ENCODE results near the gene RIMBP3B.
"Not testable (repeated sequence)": the region's sequence is repeated elsewhere in the genome, so short reads cannot be mapped to it uniquely, and the experiment has no call there.

The RIMBP3B gene

GRCh38 chr22:21383701-21384467, at the start of gene RIMBP3B:
RIMBP3B (plus strand) TSS chr22:21383751; CDS start chr22:21383859, 108 bp downstream.
- DNase-seq = not testable (repeated sequence)

DNA sequence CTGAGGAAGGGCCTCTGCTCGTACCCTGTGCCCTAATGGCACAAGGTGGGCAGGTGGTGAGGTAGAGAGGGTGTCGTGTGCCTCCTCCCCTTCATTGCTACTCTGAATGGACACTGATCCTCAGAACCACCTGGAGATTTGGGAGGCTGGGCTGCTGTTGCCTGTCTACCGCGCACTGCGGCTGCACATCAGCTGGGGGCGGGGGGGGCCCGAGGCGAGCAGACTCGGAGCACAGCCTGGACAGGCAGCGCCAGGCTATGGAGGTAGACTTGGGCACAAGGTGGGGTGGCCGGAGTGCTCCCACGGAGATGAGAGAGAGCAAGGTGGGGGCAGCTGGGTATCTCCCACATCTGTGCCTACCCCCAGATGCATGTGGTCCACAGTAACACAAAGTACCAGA, 26.0 kb upstream of the RIMBP3B start:
- not testable (repeated sequence) for DNase-seq

GRCh38 chr22:21360525-21360924, 23.0 kb upstream of the RIMBP3B start:
- not testable (repeated sequence) for DNase-seq

DNA sequence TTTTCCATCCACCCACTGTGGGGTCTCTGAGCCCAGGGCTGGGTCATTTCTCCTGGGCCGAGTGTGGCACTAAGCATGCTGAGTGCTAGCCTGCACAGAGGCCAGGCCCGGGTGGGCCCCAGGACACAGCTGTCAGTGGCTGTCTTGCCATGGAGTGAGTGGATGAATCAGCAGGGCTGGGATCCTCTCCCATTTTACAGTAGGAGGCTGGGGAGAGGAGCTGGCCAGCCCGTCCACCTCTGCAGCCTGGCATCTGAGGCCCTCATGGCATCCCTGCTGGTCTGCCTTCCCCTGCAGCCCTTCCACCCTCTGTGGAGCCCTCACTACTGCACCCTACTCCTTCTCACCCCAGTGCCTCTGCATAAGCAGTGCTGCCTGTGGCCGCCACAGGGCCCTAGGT, 21.1 kb upstream of the RIMBP3B start:
- DNase-seq = not testable (repeated sequence)

GRCh38 chr22:21363061-21363460, 20.5 kb upstream of the RIMBP3B start:
- DNase-seq = not testable (repeated sequence)

- DNase-seq = not testable (repeated sequence)
These were observed 19.7 kb upstream of the RIMBP3B start for GRCh38 chr22:21363803-21364202.

- not testable (repeated sequence) for DNase-seq
These were observed 19.2 kb upstream of the RIMBP3B start for GRCh38 chr22:21364362-21364761.

DNA sequence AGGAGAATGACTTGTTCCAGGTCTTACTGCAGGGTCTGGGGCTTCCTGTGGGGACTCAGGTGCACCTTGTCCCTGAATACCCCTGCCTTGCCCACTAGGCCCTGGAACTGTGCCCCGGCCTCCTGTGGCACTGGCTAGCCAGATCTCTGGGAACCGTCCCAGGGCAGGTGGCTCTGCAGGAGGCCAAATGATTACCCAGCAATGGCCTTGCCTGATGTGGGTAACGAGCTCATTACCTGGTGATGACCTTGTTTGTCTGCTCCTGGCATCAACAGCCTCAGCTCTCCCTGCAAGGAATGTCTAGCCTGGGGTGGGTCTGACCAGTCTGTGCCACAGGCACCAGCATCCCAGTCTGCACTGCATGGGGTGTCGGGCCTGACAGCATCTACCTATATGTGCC, 18.2 kb upstream of the RIMBP3B start:
- DNase-seq = not testable (repeated sequence)

GRCh38 chr22:21368603-21369310, 14.8 kb upstream of the RIMBP3B start:
- not testable (repeated sequence) for DNase-seq

DNA sequence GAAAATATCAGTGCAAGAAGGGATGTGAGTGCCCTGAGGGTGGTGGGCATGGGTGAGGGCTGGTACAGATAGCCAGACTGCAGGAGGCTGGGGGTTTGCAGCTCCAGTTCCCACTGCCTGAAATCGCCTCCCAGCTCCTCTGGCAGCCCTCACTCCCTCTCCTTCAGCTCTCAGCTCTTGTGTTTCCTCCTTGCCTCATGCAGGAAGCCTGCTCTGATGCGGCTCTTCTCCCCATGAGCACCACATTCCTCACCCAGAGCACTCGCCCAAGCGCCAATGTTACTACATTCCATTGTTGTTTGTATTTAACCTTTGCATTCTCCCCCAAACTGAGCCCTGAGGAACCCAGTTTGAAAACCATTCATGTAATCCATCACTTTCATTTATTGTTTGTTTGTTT, 7.7 kb upstream of the RIMBP3B start:
- not testable (repeated sequence) for DNase-seq

GRCh38 chr22:21384468-21385357, 1.2 kb downstream of the RIMBP3B start:
- DNase-seq = not testable (repeated sequence)

GRCh38 chr22:21389480-21389879, 5.9 kb downstream of the RIMBP3B start:
- not testable (repeated sequence) for DNase-seq

DNA sequence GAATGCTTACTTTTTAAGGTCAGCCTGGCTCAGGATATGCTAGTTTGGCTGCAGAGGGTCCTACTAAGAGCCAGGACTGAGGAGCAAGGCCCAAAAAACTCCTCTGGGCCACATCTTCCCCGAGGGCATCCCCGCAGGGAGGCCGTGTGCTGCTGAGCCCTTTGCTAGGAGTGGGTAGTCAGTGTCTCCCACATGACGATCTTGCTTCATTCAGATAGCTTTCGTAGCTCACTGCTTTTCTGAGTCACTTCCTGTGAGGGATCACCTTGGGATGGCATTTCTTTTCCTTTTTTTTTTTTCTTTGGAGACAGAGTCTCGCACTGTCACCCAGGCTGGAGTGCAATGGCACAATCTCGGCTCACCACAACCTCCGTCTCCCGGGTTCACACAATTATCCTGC, 6.5 kb downstream of the RIMBP3B start:
- not testable (repeated sequence) for DNase-seq

- DNase-seq = not testable (repeated sequence)
These were observed 11.1 kb downstream of the RIMBP3B start for GRCh38 chr22:21394613-21395012.

- DNase-seq = not testable (repeated sequence)
These were observed 17.8 kb downstream of the RIMBP3B start for GRCh38 chr22:21401197-21401969.

- not testable (repeated sequence) for DNase-seq
These were observed 19.3 kb downstream of the RIMBP3B start for GRCh38 chr22:21402763-21403314.

DNA sequence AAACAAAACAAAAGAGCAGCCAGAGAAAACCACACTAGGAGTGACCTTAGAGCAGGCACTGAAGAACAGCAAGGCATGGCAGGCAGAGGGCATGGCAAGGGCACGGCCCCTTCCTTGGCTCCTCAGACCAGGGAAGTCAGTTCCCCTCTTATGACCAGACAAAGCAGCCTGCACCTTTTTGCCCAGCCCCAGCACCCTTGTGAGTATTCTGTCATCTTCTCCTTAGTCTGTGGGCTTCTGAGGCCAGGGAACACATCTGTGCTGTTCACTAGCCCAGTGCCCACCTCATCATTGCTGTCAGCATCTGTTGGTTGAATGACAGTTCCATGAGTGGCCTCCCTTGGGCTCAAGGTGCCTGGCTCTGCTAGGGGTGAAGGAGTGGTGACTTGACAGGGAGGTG, 23.6 kb downstream of the RIMBP3B start:
- not testable (repeated sequence) for DNase-seq

GRCh38 chr22:21407792-21408191, 24.2 kb downstream of the RIMBP3B start:
- DNase-seq = not testable (repeated sequence)

DNA sequence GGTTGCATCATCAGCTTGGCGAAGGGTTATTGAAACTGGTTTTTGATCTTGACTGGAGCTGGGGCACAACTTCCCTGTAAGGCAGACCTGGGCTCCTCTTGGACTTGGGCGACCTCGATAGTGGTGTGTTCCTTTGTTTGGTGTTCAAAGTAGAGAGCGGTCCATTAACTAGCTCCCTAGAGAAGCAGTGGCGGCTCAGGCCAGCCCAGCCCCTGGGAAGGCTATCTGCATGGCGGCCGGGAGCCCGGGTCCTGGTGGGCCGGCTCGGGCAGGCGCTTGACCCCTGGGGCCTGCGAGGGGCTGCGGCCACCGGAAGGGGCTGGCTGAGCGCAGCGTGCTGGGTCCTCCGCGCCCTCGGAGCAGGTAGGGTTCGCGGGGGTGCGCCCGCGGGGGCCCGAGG, 32.8 kb downstream of the RIMBP3B start:
- not testable (repeated sequence) for DNase-seq

DNA sequence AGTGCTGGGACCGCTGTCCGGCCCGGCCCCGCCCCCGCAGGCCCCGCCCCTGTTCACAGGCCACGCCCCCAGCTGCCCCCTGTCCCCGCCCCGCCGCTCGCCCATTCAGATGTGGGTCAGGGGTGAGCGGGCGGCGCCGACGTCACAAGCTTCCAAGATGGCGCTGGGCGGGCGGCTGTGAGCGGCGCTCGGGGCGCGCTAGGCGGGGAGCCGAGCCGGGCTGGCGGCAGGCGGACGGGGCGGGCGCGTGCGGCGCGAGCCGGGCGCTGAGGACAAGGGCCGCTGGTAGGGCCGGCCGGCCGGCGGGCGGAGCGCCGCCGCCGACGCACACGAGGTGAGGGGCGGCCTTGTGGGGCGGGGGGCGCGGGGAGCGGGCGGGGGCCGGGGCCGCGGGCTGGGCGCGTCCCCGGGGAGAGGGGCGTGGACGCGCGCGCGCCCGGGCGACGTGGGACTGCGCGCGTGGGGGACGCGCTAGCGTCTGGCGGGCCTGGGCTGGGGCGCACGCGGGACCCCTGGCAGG, 33.7 kb downstream of the RIMBP3B start, which contains the start of gene HIC2:
Gene HIC2, plus strand, starts transcription at position 145 of the 520 bp plus-strand sequence. CDS start 25,461 bp downstream, outside the sequence.
- not testable (repeated sequence) for DNase-seq

DNA sequence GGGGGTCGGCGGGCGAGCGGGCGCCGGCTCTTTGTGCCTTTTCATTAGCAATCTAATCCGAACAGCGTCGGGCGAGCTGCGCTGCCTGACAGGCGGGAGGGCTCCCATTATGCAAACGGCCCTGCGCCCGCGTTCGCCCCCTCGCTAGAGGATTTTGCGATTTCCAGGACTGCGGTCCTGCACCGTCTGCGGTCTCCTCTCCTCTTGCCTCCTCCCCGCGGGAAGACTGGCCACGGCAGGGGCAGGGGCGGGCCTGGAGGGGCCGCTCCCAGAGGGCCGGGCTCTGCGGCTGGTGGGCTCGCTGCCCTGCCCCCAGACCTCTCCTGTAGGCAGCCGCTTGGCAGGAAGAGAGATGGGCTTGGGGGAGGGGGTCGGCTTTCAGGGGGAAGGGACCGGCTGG, 34.3 kb downstream of the RIMBP3B start:
- not testable (repeated sequence) for DNase-seq

All from DMS 273 treated with DMSO at 0.1 percent for 48 hours (cell line).